BE2C (cell line): ENCODE results near the gene CNN3.

Experiments
- DNase-seq: peaks from one replicate; pipeline ENCODE4 v3.0.0-alpha.2; 2020
- H3K27me3 ChIP-seq: fragments of 250-450 bp; sonication (Bioruptor Pico); 2 replicates; pipeline ENCODE4 v1.5.1; 2020; ENCODE audit warnings: mild to moderate bottlenecking
- H3K36me3 ChIP-seq: fragments of 250-450 bp; sonication (Bioruptor Pico); 2 replicates; pipeline ENCODE4 v1.5.1; 2020; ENCODE audit warnings: mild to moderate bottlenecking
- H3K4me1 ChIP-seq: fragments of 250-450 bp; sonication (Bioruptor Pico); 2 replicates; pipeline ENCODE4 v1.5.1; 2020
- H3K4me3 ChIP-seq: 2 replicates; pipeline ENCODE4 v1.5.1; 2011; ENCODE audit warnings: low read depth, low read length
- H3K9me3 ChIP-seq: fragments of 250-450 bp; sonication (Bioruptor Pico); 2 replicates; pipeline ENCODE4 v1.5.1; 2020
- CTCF ChIP-seq: IDR thresholded peaks from 2 replicates; pipeline ENCODE4 v1.5.1; 2012; ENCODE audit warnings: mild to moderate bottlenecking, low read depth, low read length

The CNN3 gene

GRCh38 chr1:94969137-94969536, 42.2 kb upstream of the CNN3 start:
- no peak overlapping the region for H3K4me3 ChIP-seq
- H3K4me1 ChIP-seq: no peaks in the 10 kb centered on the region
- H3K36me3 ChIP-seq: no peaks in the 10 kb centered on the region
- H3K27me3 ChIP-seq: no peaks in the 10 kb centered on the region
- no peaks in the 10 kb centered on the region for H3K9me3 ChIP-seq
- DNase-seq: no peak
- TF ChIP-seq CTCF: no peak

- no peak for DNase-seq
- no peak for TF ChIP-seq CTCF
- no peak overlapping the region for H3K4me3 ChIP-seq
- H3K4me1 ChIP-seq: no peaks in the 10 kb centered on the region
- no peaks in the 10 kb centered on the region for H3K9me3 ChIP-seq
- H3K27me3 ChIP-seq: no peaks in the 10 kb centered on the region
- no peaks in the 10 kb centered on the region for H3K36me3 ChIP-seq
These were observed 39.1 kb upstream of the CNN3 start for GRCh38 chr1:94966033-94966432.

GRCh38 chr1:94963864-94964263, 37.0 kb upstream of the CNN3 start:
- no peak for TF ChIP-seq CTCF
- Histone ChIP-seq H3K27me3 (no peaks in the 10 kb centered on the region), H3K4me1 (no peaks in the 10 kb centered on the region), H3K9me3 (no peaks in the 10 kb centered on the region), H3K4me3 (no peak overlapping the region), H3K36me3 (no peaks in the 10 kb centered on the region)
- DNase-seq: no peak

- no peak overlapping the region for H3K4me3 ChIP-seq
- DNase-seq: no peak
- no peaks in the 10 kb centered on the region for H3K36me3 ChIP-seq
- H3K27me3 ChIP-seq: no peaks in the 10 kb centered on the region
- H3K9me3 ChIP-seq: no peaks in the 10 kb centered on the region
- no peak for TF ChIP-seq CTCF
- H3K4me1 ChIP-seq: no peaks in the 10 kb centered on the region
These were observed 35.7 kb upstream of the CNN3 start for GRCh38 chr1:94962409-94963265.

GRCh38 chr1:94961988-94962387, 35.1 kb upstream of the CNN3 start:
- H3K9me3 ChIP-seq: no peaks in the 10 kb centered on the region
- no peaks in the 10 kb centered on the region for H3K27me3 ChIP-seq
- TF ChIP-seq CTCF: no peak
- no peak for DNase-seq
- no peaks in the 10 kb centered on the region for H3K4me1 ChIP-seq
- H3K4me3 ChIP-seq: no peak overlapping the region
- H3K36me3 ChIP-seq: no peaks in the 10 kb centered on the region

- Histone ChIP-seq H3K9me3 (no peaks in the 10 kb centered on the region), H3K4me3 (no peak overlapping the region), H3K4me1 (no peaks in the 10 kb centered on the region), H3K27me3 (no peaks in the 10 kb centered on the region), H3K36me3 (no peaks in the 10 kb centered on the region)
- TF ChIP-seq CTCF: no peak
- no peak for DNase-seq
These were observed 34.7 kb upstream of the CNN3 start for GRCh38 chr1:94961582-94961981.
